HCT116 (cell line): ENCODE measurements around the gene CNTN4. TPM values are rescaled to one million over a fixed set of nuclear protein-coding genes. Genes with fewer than 3 reads are reported as not detected.

Experiments used
- ATAC-seq: fragments of 200-7000 bp; cut with Tn5 transposase; 2 replicates; pipeline ENCODE4 v1.9.1; 2020; ENCODE audit warnings: mild to moderate bottlenecking, moderate library complexity
- BruUV-seq: library from RNA; stranded (reverse); fragments of 400-500 nt; replicated peaks from 2 replicates; lab custom pipeline; 2021; lab: Mats Ljungman, UMichigan
- CTCF ChIA-PET: fragments of 300-600 bp; sonication (Branson Sonifier 250); formaldehyde crosslinking; loops from one replicate; lab custom pipeline; 2021; ENCODE audit warnings: antibody characterized with exemption; lab: Charles Lee
- POLR2A ChIA-PET: fragments of 300-600, 350-600 bp; sonication (Branson Sonifier 250); formaldehyde crosslinking; loops from one replicate; lab custom pipeline; 2021; ENCODE audit warnings: antibody characterized with exemption; lab: Charles Lee
- RAD21 ChIA-PET, 2 experiments: fragments of 300-600 bp; sonication (Branson Sonifier 250); formaldehyde crosslinking; loops; one replicate each; lab custom pipeline; 2023; ENCODE audit warnings: low total read pairs in 2 of 2; ENCODE audit not compliant: uncharacterized antibody in 2 of 2, unreplicated experiment in 2 of 2, low non-redundant PET in 1 of 2; lab: Charles Lee
- DNase-seq: peaks from one replicate; pipeline ENCODE4 v3.0.0-alpha.2; 2010; ENCODE audit warnings: low read depth, low spot score
- H2AFZ ChIP-seq: fragments of 200-600 bp; shearing (Covaris generic), sonication (generic); 2 replicates; pipeline ENCODE4 v1.6.1; 2017; ENCODE audit warnings: low read depth, mixed run types, mixed read lengths, antibody characterized with exemption, low read length; ENCODE audit not compliant: poor library complexity, severe bottlenecking
- H3K27ac ChIP-seq: 2 replicates; pipeline ENCODE4 v1.5.1; 2012; ENCODE audit warnings: low read depth, low read length
- H3K27me3 ChIP-seq: fragments of 200-600 bp; sonication (generic); 2 replicates; pipeline ENCODE4 v1.6.1; 2016; ENCODE audit warnings: mixed run types, low read length, mixed read lengths; ENCODE audit not compliant: insufficient read depth
- H3K36me3 ChIP-seq, 2 experiments: fragments of 200-500 bp in 1 of 2; fragments of 200-600 bp in 1 of 2; sonication (Bioruptor generic) in 1 of 2; sonication (generic) in 1 of 2; 2 replicates each; pipeline versions ENCODE4 v1.5.1 to v1.6.1; 2014 to 2016; ENCODE audit warnings: low read length in 2 of 2, inconsistent platforms in 1 of 2, mixed read lengths in 1 of 2, mixed run types in 1 of 2; ENCODE audit not compliant: insufficient read depth in 2 of 2, control insufficient read depth in 1 of 2
- H3K4me1 ChIP-seq, 2 experiments: fragments of 200-600 bp in 1 of 2; sonication (generic) in 1 of 2; 2 replicates each; pipeline versions ENCODE4 v1.5.1 to v1.6.1; 2012 to 2017; ENCODE audit warnings: low read length in 2 of 2, inconsistent platforms in 1 of 2, mild to moderate bottlenecking in 1 of 2, mixed read lengths in 1 of 2, mixed run types in 1 of 2, moderate library complexity in 1 of 2; ENCODE audit not compliant: insufficient read depth in 2 of 2, control insufficient read depth in 1 of 2
- H3K4me2 ChIP-seq: fragments of 200-600 bp; sonication (generic); 2 replicates; pipeline ENCODE4 v1.6.1; 2017; ENCODE audit warnings: mixed run types, low read length, mixed read lengths
- H3K4me3 ChIP-seq, 2 experiments: fragments of 200-600 bp in 1 of 2; sonication (generic) in 1 of 2; replicated peaks in 1 of 2; 2 replicates each; pipeline ENCODE4 v1.5.1; 2011 to 2016; ENCODE audit warnings: low read length in 2 of 2, control low read depth in 1 of 2, low read depth in 1 of 2, mild to moderate bottlenecking in 1 of 2, mixed read lengths in 1 of 2, mixed run types in 1 of 2
- H3K79me2 ChIP-seq: fragments of 200-600 bp; sonication (generic); 2 replicates; pipeline ENCODE4 v1.6.1; 2017; ENCODE audit warnings: mild to moderate bottlenecking, mixed run types, low read length, moderate library complexity, mixed read lengths; ENCODE audit not compliant: insufficient read depth
- H3K9ac ChIP-seq: fragments of 200-600 bp; sonication (generic); 2 replicates; pipeline ENCODE4 v1.6.1; 2016; ENCODE audit warnings: low read length, mixed read lengths
- H3K9me2 ChIP-seq: fragments of 200-600 bp; sonication (generic), shearing (Covaris generic); 2 replicates; pipeline ENCODE4 v1.6.1; 2017; ENCODE audit warnings: mixed run types, mild to moderate bottlenecking, moderate library complexity; ENCODE audit not compliant: insufficient read depth
- H3K9me3 ChIP-seq, 2 experiments: fragments of 200-500 bp in 1 of 2; fragments of 200-600 bp in 1 of 2; sonication (Bioruptor generic) in 1 of 2; sonication (generic) in 1 of 2; 2 replicates each; pipeline ENCODE4 v1.6.1; 2014 to 2017; ENCODE audit warnings: low read length in 2 of 2, mixed read lengths in 2 of 2, inconsistent platforms in 1 of 2, low read depth in 1 of 2, mild to moderate bottlenecking in 1 of 2, mixed run types in 1 of 2, moderate library complexity in 1 of 2; ENCODE audit not compliant: control insufficient read depth in 1 of 2, insufficient read depth in 1 of 2
- H4K20me1 ChIP-seq: fragments of 200-600 bp; sonication (generic), shearing (Covaris generic); 2 replicates; pipeline ENCODE4 v1.6.1; 2017; ENCODE audit warnings: mixed run types, mild to moderate bottlenecking, moderate library complexity; ENCODE audit not compliant: insufficient read depth
- EZH2 ChIP-seq: fragments of 200-600 bp; sonication (generic); IDR thresholded peaks from 2 replicates; pipeline ENCODE4 v1.6.1; 2017; ENCODE audit warnings: antibody characterized with exemption, mixed run types
- EZH2phosphoT487 ChIP-seq: fragments of 200-600 bp; IDR thresholded peaks from 2 replicates; pipeline ENCODE4 v1.6.1; 2018; ENCODE audit warnings: antibody characterized with exemption, borderline replicate concordance
- FOSL1 ChIP-seq: IDR thresholded peaks from 2 replicates; pipeline ENCODE4 v1.6.1; 2012; ENCODE audit warnings: low read depth
- POLR2AphosphoS5 ChIP-seq: IDR thresholded peaks from 2 replicates; pipeline ENCODE4 v1.6.1; 2011; ENCODE audit warnings: mild to moderate bottlenecking, low read depth, low read length, moderate library complexity
- RAD21 ChIP-seq: IDR thresholded peaks from 2 replicates; pipeline ENCODE4 v1.6.1; 2012; ENCODE audit warnings: low read depth, mild to moderate bottlenecking
- SIN3A ChIP-seq: IDR thresholded peaks from 2 replicates; pipeline ENCODE4 v1.6.1; 2012; ENCODE audit warnings: low read depth
- SRF ChIP-seq: IDR thresholded peaks from 2 replicates; pipeline ENCODE4 v1.6.1; 2012; ENCODE audit warnings: low read depth
- YY1 ChIP-seq: IDR thresholded peaks from 2 replicates; pipeline ENCODE4 v1.6.1; 2011; ENCODE audit warnings: low read length, low read depth, moderate library complexity, mild to moderate bottlenecking; ENCODE audit not compliant: insufficient replicate concordance; ENCODE audit errors: extremely low read depth
- ZNF274 ChIP-seq: fragments of 200-500 bp; sonication (Bioruptor generic); IDR thresholded peaks from 2 replicates; pipeline ENCODE4 v1.6.1; 2014; ENCODE audit warnings: mild to moderate bottlenecking, low read depth, low read length, inconsistent platforms
- intact Hi-C: fragments of 100-400 bp; cut with micrococcal nuclease; formaldehyde crosslinking; loops from 2 replicates; pipeline ENCODE4 v1.10.0; 2022
- total RNA-seq: library from RNA; stranded (reverse); gene quantifications from one replicate; pipeline ENCODE4 v1.2.1, GENCODE V29; 2021; ENCODE audit not compliant: unreplicated experiment
- TF ChIP-seq, protein P1 (sequence below): IDR thresholded peaks from 2 replicates; pipeline ENCODE4 v1.6.1; 2012; ENCODE audit warnings: low read depth
- TF ChIP-seq, protein P2 (sequence below): IDR thresholded peaks from 2 replicates; pipeline ENCODE4 v1.6.1; 2011; ENCODE audit warnings: mild to moderate bottlenecking, low read length, moderate library complexity; ENCODE audit not compliant: insufficient replicate concordance; ENCODE audit errors: extremely low read depth

The CNTN4 gene
- total RNA-seq, 1 experiment from 2014 or later, result not detected

- BruUV-seq, result no TSS peak
- Histone ChIP-seq H2AFZ (no peak overlapping the region), H4K20me1 (no peaks in the 10 kb centered on the region), H3K36me3 (no peaks in the 10 kb centered on the region), H3K27ac (no peak overlapping the region), H3K9me2 (no peaks in the 10 kb centered on the region), H3K4me1 (no peaks in the 10 kb centered on the region), H3K27me3 (no peaks in the 10 kb centered on the region), H3K9ac (no peak overlapping the region), H3K9me3 (peaks cover 11 to 24% of the 10 kb centered on the region in 2 experiments; a peak in 2 of 4 replicates), H3K4me2 (no peak overlapping the region)
- ChIA-PET POLR2A (no interaction called here), CTCF (no interaction called here)
- DNase-seq, result no peak
- intact Hi-C loops, result no loop called here
- ATAC-seq, result no peak
- TF ChIP-seq POLR2AphosphoS5 (no peak), YY1 (no peak), EZH2phosphoT487 (no peak), SIN3A (no peak), EZH2 (no peak), ZNF274 (no peak), FOSL1 (no peak), SRF (no peak), RAD21 (no peak)
- TF ChIP-seq, protein P1, sequence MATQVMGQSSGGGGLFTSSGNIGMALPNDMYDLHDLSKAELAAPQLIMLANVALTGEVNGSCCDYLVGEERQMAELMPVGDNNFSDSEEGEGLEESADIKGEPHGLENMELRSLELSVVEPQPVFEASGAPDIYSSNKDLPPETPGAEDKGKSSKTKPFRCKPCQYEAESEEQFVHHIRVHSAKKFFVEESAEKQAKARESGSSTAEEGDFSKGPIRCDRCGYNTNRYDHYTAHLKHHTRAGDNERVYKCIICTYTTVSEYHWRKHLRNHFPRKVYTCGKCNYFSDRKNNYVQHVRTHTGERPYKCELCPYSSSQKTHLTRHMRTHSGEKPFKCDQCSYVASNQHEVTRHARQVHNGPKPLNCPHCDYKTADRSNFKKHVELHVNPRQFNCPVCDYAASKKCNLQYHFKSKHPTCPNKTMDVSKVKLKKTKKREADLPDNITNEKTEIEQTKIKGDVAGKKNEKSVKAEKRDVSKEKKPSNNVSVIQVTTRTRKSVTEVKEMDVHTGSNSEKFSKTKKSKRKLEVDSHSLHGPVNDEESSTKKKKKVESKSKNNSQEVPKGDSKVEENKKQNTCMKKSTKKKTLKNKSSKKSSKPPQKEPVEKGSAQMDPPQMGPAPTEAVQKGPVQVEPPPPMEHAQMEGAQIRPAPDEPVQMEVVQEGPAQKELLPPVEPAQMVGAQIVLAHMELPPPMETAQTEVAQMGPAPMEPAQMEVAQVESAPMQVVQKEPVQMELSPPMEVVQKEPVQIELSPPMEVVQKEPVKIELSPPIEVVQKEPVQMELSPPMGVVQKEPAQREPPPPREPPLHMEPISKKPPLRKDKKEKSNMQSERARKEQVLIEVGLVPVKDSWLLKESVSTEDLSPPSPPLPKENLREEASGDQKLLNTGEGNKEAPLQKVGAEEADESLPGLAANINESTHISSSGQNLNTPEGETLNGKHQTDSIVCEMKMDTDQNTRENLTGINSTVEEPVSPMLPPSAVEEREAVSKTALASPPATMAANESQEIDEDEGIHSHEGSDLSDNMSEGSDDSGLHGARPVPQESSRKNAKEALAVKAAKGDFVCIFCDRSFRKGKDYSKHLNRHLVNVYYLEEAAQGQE, result no peak
- TF ChIP-seq, protein P2, sequence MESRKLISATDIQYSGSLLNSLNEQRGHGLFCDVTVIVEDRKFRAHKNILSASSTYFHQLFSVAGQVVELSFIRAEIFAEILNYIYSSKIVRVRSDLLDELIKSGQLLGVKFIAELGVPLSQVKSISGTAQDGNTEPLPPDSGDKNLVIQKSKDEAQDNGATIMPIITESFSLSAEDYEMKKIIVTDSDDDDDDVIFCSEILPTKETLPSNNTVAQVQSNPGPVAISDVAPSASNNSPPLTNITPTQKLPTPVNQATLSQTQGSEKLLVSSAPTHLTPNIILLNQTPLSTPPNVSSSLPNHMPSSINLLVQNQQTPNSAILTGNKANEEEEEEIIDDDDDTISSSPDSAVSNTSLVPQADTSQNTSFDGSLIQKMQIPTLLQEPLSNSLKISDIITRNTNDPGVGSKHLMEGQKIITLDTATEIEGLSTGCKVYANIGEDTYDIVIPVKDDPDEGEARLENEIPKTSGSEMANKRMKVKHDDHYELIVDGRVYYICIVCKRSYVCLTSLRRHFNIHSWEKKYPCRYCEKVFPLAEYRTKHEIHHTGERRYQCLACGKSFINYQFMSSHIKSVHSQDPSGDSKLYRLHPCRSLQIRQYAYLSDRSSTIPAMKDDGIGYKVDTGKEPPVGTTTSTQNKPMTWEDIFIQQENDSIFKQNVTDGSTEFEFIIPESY, result no peak
- TF ChIP-seq, all 23 proteins: peak for 0
- RAD21 ChIA-PET, result no interaction called here
- H3K79me2 ChIP-seq, result no peaks in the 10 kb centered on the region
- H3K4me3 ChIP-seq, result no peak overlapping the region
Observed at GRCh38 chr3:2311022-2311421, 212.4 kb downstream of the CNTN4 start.
